ENCODE data around the gene GAK. TPM values are rescaled to one million over a fixed set of nuclear protein-coding genes. Genes with fewer than 3 reads are reported as not detected.
A peak's percentile ranks its signal among the peaks of the same experiment; 100 is the strongest.

Gene GAK
- total RNA-seq, 4 donors from 2014 or later: 230 to 882 (median 305) TPM

- no peak overlapping the region for H3K27ac ChIP-seq
- WGBS, 2 donors (ENCODE audit: low coverage in 1 of 2): 75 to 77% methylated on average over 4 to 10 of the region's 17 CpGs
- H3K9me3 ChIP-seq: no peaks in the 10 kb centered on the region
- no peaks in the 10 kb centered on the region for H3K27me3 ChIP-seq
- in situ Hi-C loops (cut with MboI; ENCODE audit: low pct_ligation_motif_present in 1 of 4, low pct_unique_long_range_greater_than_20kb in 1 of 4, low sequenced_read_pairs in 3 of 4) (no loop called here), intact Hi-C loops (cut with DNase I; ENCODE audit: low total_unique reads) (no loop called here)
- peaks cover 17 to 55% (median 27%) of the 10 kb centered on the region in 4 donors for H3K4me1 ChIP-seq
- H3K4me3 ChIP-seq: no peak overlapping the region
- TF ChIP-seq POLR2AphosphoS5 (IDR thresholded peaks at IDR 0.05) (no peak), CTCF (IDR thresholded peaks at IDR 0.05) (peak; percentile 20 to 37 (median 26))
- peak; percentile 47 for DNase-seq
- no peaks in the 10 kb centered on the region for H3K36me3 ChIP-seq
Measured at GRCh38 chr4:926538-926937, 5.6 kb downstream of the GAK start.

- 81 to 100% methylated on average over 4 to 26 of the region's 26 CpGs for WGBS, 2 donors (ENCODE audit: low coverage in 1 of 2)
Measured at GRCh38 chr4:925771-926500, 6.2 kb downstream of the GAK start.

GRCh38 chr4:925171-925570, 6.9 kb downstream of the GAK start:
- intact Hi-C loops (cut with DNase I; ENCODE audit: low total_unique reads) (no loop called here), in situ Hi-C loops (cut with MboI; ENCODE audit: low pct_ligation_motif_present in 1 of 4, low pct_unique_long_range_greater_than_20kb in 1 of 4, low sequenced_read_pairs in 3 of 4) (no loop called here)
- no peak overlapping the region for H3K27ac ChIP-seq
- no peak overlapping the region for H3K4me3 ChIP-seq
- peaks cover 9 to 50% (median 17%) of the 10 kb centered on the region in 4 donors for H3K4me1 ChIP-seq
- TF ChIP-seq POLR2A (IDR thresholded peaks at IDR 0.05) (no peak), POLR2AphosphoS5 (IDR thresholded peaks at IDR 0.05) (no peak), CTCF (IDR thresholded peaks at IDR 0.05) (no peak), EP300 (IDR thresholded peaks at IDR 0.05; ENCODE audit: low read depth) (no peak)
- no peak for DNase-seq
- H3K9me3 ChIP-seq: no peaks in the 10 kb centered on the region
- no peaks in the 10 kb centered on the region for H3K36me3 ChIP-seq
- H3K27me3 ChIP-seq: no peaks in the 10 kb centered on the region
- 81 to 88% methylated on average over 1 to 9 of the region's 9 CpGs for WGBS, 2 donors (ENCODE audit: low coverage in 1 of 2)

More at GRCh38 chr4:925771-926500, 6.2 kb downstream of the GAK start:
- H3K27me3 ChIP-seq: no peaks in the 10 kb centered on the region
- no peaks in the 10 kb centered on the region for H3K9me3 ChIP-seq
- peaks cover 17 to 56% (median 24%) of the 10 kb centered on the region in 4 donors for H3K4me1 ChIP-seq
- DNase-seq: no peak
- in situ Hi-C loops (cut with MboI; ENCODE audit: low pct_ligation_motif_present in 1 of 4, low pct_unique_long_range_greater_than_20kb in 1 of 4, low sequenced_read_pairs in 3 of 4) (no loop called here), intact Hi-C loops (cut with DNase I; ENCODE audit: low total_unique reads) (no loop called here)
- H3K36me3 ChIP-seq: no peaks in the 10 kb centered on the region
- TF ChIP-seq POLR2A (IDR thresholded peaks at IDR 0.05) (no peak), POLR2AphosphoS5 (IDR thresholded peaks at IDR 0.05) (no peak), EP300 (IDR thresholded peaks at IDR 0.05; ENCODE audit: low read depth) (no peak)
- H3K4me3 ChIP-seq: no peak overlapping the region
- H3K27ac ChIP-seq: no peak overlapping the region

- WGBS, 2 donors (ENCODE audit: low coverage in 1 of 2): 67 to 78% methylated on average over 11 to 18 of the region's 18 CpGs
- H3K4me3 ChIP-seq: no peak overlapping the region
- H3K27me3 ChIP-seq: no peaks in the 10 kb centered on the region
- no peaks in the 10 kb centered on the region for H3K36me3 ChIP-seq
- intact Hi-C loops (cut with DNase I; ENCODE audit: low total_unique reads): no loop called here
- peak; percentile 33 for DNase-seq
- in situ Hi-C loops (cut with MboI; ENCODE audit: low pct_ligation_motif_present in 1 of 4, low pct_unique_long_range_greater_than_20kb in 1 of 4, low sequenced_read_pairs in 3 of 4): no loop called here
- peaks cover 3 to 43% (median 9%) of the 10 kb centered on the region in 4 donors for H3K4me1 ChIP-seq
- H3K27ac ChIP-seq: no peak overlapping the region
- H3K9me3 ChIP-seq: no peaks in the 10 kb centered on the region
- TF ChIP-seq POLR2AphosphoS5 (IDR thresholded peaks at IDR 0.05) (no peak), EP300 (IDR thresholded peaks at IDR 0.05; ENCODE audit: low read depth) (no peak), CTCF (IDR thresholded peaks at IDR 0.05) (no peak), POLR2A (IDR thresholded peaks at IDR 0.05) (no peak)
Measured at GRCh38 chr4:924107-925096, 7.7 kb downstream of the GAK start.

All from transverse colon (tissue), 4 donors.